Cardiac muscle cell (in vitro differentiated cells and primary cell): ENCODE measurements around the gene RELL1. TPM values are rescaled to one million over a fixed set of nuclear protein-coding genes. Genes with fewer than 3 reads are reported as not detected.

Experiments
- DNase-seq, 2 donors: peaks; one replicate each; pipeline versions ENCODE4 v3.0.0 to v3.0.0-alpha.2; 2010 to 2017; ENCODE audit warnings: low read depth in 1 of 2, low spot score in 1 of 2
- H3K27ac ChIP-seq: fragments of 200-600 bp; sonication (generic); 2 replicates; pipeline ENCODE4 v1.5.1; 2016
- H3K27me3 ChIP-seq: fragments of 200-600 bp; sonication (generic); 2 replicates; pipeline ENCODE4 v1.6.0; 2016; ENCODE audit warnings: control low read depth
- H3K36me3 ChIP-seq: fragments of 200-600 bp; sonication (generic); 2 replicates; pipeline ENCODE4 v1.5.1; 2016; ENCODE audit warnings: control low read depth
- H3K4me1 ChIP-seq: fragments of 200-600 bp; sonication (generic); 2 replicates; pipeline ENCODE4 v1.8.1; 2017; ENCODE audit warnings: low read depth, mild to moderate bottlenecking, mixed run types
- H3K4me3 ChIP-seq: fragments of 200-600 bp; sonication (generic); 2 replicates; pipeline ENCODE4 v1.5.1; 2016; ENCODE audit warnings: mild to moderate bottlenecking
- H3K9me3 ChIP-seq: fragments of 200-600 bp; sonication (generic); 2 replicates; pipeline ENCODE4 v1.5.1; 2017; ENCODE audit warnings: low read depth, mild to moderate bottlenecking, control low read depth
- CTCF ChIP-seq: IDR thresholded peaks from 2 replicates; pipeline ENCODE4 v1.5.1; 2012; ENCODE audit warnings: low read depth, mild to moderate bottlenecking, low read length
- polyA plus RNA-seq: library from polyadenylated mRNA; unstranded; fragments of >200 nt; fragmentation: Nextera tagmentation; extraction: Ambion mirVana; gene quantifications from 2 replicates; pipeline ENCODE4 v1.2.1, GENCODE V29; 2016
- total RNA-seq: library from RNA; depleted of rRNA; stranded (reverse); fragments of >200 nt; gene quantifications from 2 replicates; pipeline ENCODE4 v1.2.3, GENCODE V29; 2016

Gene RELL1
- total and polyA plus RNA-seq, 2 experiments from 2014 or later: 4.4 to 22.2 TPM

GRCh38 chr4:37601531-37601930 lies 84.6 kb downstream of the RELL1 start:
- Histone ChIP-seq H3K27me3 (no peaks in the 10 kb centered on the region), H3K4me3 (no peak overlapping the region), H3K36me3 (no peaks in the 10 kb centered on the region), H3K9me3 (no peaks in the 10 kb centered on the region), H3K4me1 (no peaks in the 10 kb centered on the region), H3K27ac (no peak overlapping the region)
- DNase-seq: peak in 1 of 2 donors; percentile 99
- TF ChIP-seq CTCF: no peak

GRCh38 chr4:37599092-37599790 lies 86.9 kb downstream of the RELL1 start:
- H3K27ac ChIP-seq: no peak overlapping the region
- no peak for DNase-seq
- H3K4me3 ChIP-seq: no peak overlapping the region
- H3K27me3 ChIP-seq: no peaks in the 10 kb centered on the region
- no peaks in the 10 kb centered on the region for H3K36me3 ChIP-seq
- TF ChIP-seq CTCF: no peak
- H3K4me1 ChIP-seq: no peaks in the 10 kb centered on the region
- H3K9me3 ChIP-seq: no peaks in the 10 kb centered on the region

- no peaks in the 10 kb centered on the region for H3K36me3 ChIP-seq
- DNase-seq: peak in 1 of 2 donors; percentile 40
- H3K27ac ChIP-seq: no peak overlapping the region
- no peaks in the 10 kb centered on the region for H3K4me1 ChIP-seq
- H3K4me3 ChIP-seq: no peak overlapping the region
- no peaks in the 10 kb centered on the region for H3K27me3 ChIP-seq
- no peaks in the 10 kb centered on the region for H3K9me3 ChIP-seq
- no peak for TF ChIP-seq CTCF
Measured at GRCh38 chr4:37597034-37597433, 89.1 kb downstream of the RELL1 start.

GRCh38 chr4:37595875-37596680 lies 90.1 kb downstream of the RELL1 start:
- Histone ChIP-seq H3K4me3 (no peak overlapping the region), H3K4me1 (no peaks in the 10 kb centered on the region), H3K27me3 (no peaks in the 10 kb centered on the region), H3K27ac (no peak overlapping the region), H3K36me3 (no peaks in the 10 kb centered on the region), H3K9me3 (no peaks in the 10 kb centered on the region)
- peak in 1 of 2 donors; percentile 42 for DNase-seq
- TF ChIP-seq CTCF: no peak

- Histone ChIP-seq H3K36me3 (no peaks in the 10 kb centered on the region), H3K27me3 (no peaks in the 10 kb centered on the region), H3K4me3 (no peak overlapping the region), H3K9me3 (no peaks in the 10 kb centered on the region), H3K4me1 (no peaks in the 10 kb centered on the region), H3K27ac (no peak overlapping the region)
- no peak for DNase-seq
- TF ChIP-seq CTCF: no peak
Measured at GRCh38 chr4:37594099-37594498, 92.1 kb downstream of the RELL1 start.
